Measurements from ENCODE around the gene JCAD.

DNA sequence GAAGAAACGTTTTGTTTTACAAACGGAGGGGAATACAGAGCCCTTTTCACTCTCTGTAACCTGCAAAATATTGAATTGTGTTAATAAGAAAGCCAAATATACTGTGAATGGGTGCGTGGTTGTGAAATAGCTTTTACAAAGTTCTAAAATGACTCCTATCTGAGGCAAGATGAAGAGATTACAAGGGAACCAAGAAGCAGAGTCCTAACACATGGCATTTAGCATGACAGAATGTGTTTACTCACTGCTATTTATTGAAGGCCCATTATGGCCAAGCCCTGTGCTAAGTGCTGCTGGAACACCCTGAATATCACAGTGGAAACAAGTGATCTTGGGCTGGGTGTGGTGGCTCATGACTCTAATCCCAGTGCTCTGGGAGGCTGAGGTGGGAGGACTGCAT, 12.9 kb downstream of the JCAD start:
- TF ChIP-seq POLR2AphosphoS5 (IDR thresholded peaks at IDR 0.05; ENCODE audit: borderline replicate concordance, low read depth, low read length) (no peak), EZH2 (IDR thresholded peaks at IDR 0.05) (no peak)

Measured in SK-N-MC (cell line).